ENCODE results near the gene KCNIP4. TPM values are rescaled to one million over a fixed set of nuclear protein-coding genes. Genes with fewer than 3 reads are reported as not detected.

KCNIP4 gene
- total and polyA plus RNA-seq, 2 donors (not counting 1 experiment from before 2014, with no cell fraction given), result not detected

GRCh38 chr4:20723463-20723862 lies 1225.1 kb downstream of the KCNIP4 start:
- TF ChIP-seq EZH2 (IDR thresholded peaks at IDR 0.05; ENCODE audit: borderline replicate concordance, insufficient read depth, low read depth, low read length, poor library complexity, severe bottlenecking) (no peak), CTCF (IDR thresholded peaks at IDR 0.05) (no peak)
- no peak overlapping the region for H2AFZ ChIP-seq (ENCODE audit: insufficient read depth, low read depth, low read length, poor library complexity, severe bottlenecking)
- Mint-ChIP-seq H3K9me3 (ENCODE audit: insufficient read depth) (no peaks in the 10 kb centered on the region), H3K27me3 (no peaks in the 10 kb centered on the region), H3K4me3 (no peak overlapping the region), H3K4me1 (no peaks in the 10 kb centered on the region), H3K27ac (no peak overlapping the region)
- CTCF ChIA-PET, result no interaction called here
- H3K79me2 ChIP-seq (ENCODE audit: control insufficient read depth, insufficient read depth, low read length), result no peaks in the 10 kb centered on the region
- no peaks in the 10 kb centered on the region for H3K27me3 ChIP-seq (replicated peaks in 1 of 4; ENCODE audit: control extremely low read depth in 1 of 4, control insufficient read depth in 3 of 4, insufficient read depth in 4 of 4, low read length in 3 of 4)
- H3K36me3 ChIP-seq (replicated peaks in 1 of 2; ENCODE audit: control extremely low read depth in 1 of 2, control insufficient read depth in 1 of 2, extremely low read depth in 1 of 2, insufficient read depth in 2 of 2, low read length in 1 of 2), result peaks cover 0 to 38% of the 10 kb centered on the region in 2 experiments
- intact Hi-C loops (cut with micrococcal nuclease), result no loop called here
- POLR2A ChIA-PET, result no interaction called here
- ATAC-seq (ENCODE audit: low read depth) (no peak), DNase-seq (no peak)
- H3K27ac ChIP-seq (ENCODE audit: low read length in 2 of 2), result no peak overlapping the region
- H3K9me3 ChIP-seq (ENCODE audit: control extremely low read depth in 1 of 3, control insufficient read depth in 2 of 3, insufficient read depth in 1 of 3, low read length in 2 of 3), result peaks cover 0 to 10% (median 5%) of the 10 kb centered on the region in 3 donors
- WGBS (ENCODE audit: insufficient coverage), result 100% methylated on average over 1 of the region's 3 CpGs
- H4K20me1 ChIP-seq (ENCODE audit: control insufficient read depth, insufficient read depth, low read length, poor library complexity, severe bottlenecking), result no peaks in the 10 kb centered on the region
- H3K4me3 ChIP-seq (ENCODE audit: control extremely low read depth in 1 of 5, extremely low read depth in 1 of 5, insufficient read depth in 1 of 5, low read depth in 2 of 5, low read length in 4 of 5), result no peak overlapping the region
- H3K4me2 ChIP-seq (replicated peaks; ENCODE audit: low read depth, low read length, poor library complexity, severe bottlenecking), result no peak overlapping the region
- H3K4me1 ChIP-seq (ENCODE audit: control insufficient read depth in 2 of 2, insufficient read depth in 2 of 2, low read length in 2 of 2), result no peaks in the 10 kb centered on the region
- no peak overlapping the region for H3K9ac ChIP-seq (ENCODE audit: low read length)

GRCh38 chr4:20723019-20723418 lies 1225.6 kb downstream of the KCNIP4 start:
- Mint-ChIP-seq H3K27me3 (no peaks in the 10 kb centered on the region), H3K4me3 (no peak overlapping the region), H3K27ac (no peak overlapping the region), H3K9me3 (ENCODE audit: insufficient read depth) (no peaks in the 10 kb centered on the region), H3K4me1 (no peaks in the 10 kb centered on the region)
- no peak overlapping the region for H3K27ac ChIP-seq (ENCODE audit: low read length in 2 of 2)
- H3K36me3 ChIP-seq (replicated peaks in 1 of 2; ENCODE audit: control extremely low read depth in 1 of 2, control insufficient read depth in 1 of 2, extremely low read depth in 1 of 2, insufficient read depth in 2 of 2, low read length in 1 of 2), result peaks cover 0 to 36% of the 10 kb centered on the region in 2 experiments
- H3K9me3 ChIP-seq (ENCODE audit: control extremely low read depth in 1 of 3, control insufficient read depth in 2 of 3, insufficient read depth in 1 of 3, low read length in 2 of 3), result peaks cover 0 to 10% (median 5%) of the 10 kb centered on the region in 3 donors
- no peak overlapping the region for H2AFZ ChIP-seq (ENCODE audit: insufficient read depth, low read depth, low read length, poor library complexity, severe bottlenecking)
- 50% methylated on average over 1 of the region's 3 CpGs for WGBS (ENCODE audit: insufficient coverage)
- H3K27me3 ChIP-seq (replicated peaks in 1 of 4; ENCODE audit: control extremely low read depth in 1 of 4, control insufficient read depth in 3 of 4, insufficient read depth in 4 of 4, low read length in 3 of 4), result no peaks in the 10 kb centered on the region
- no peaks in the 10 kb centered on the region for H3K79me2 ChIP-seq (ENCODE audit: control insufficient read depth, insufficient read depth, low read length)
- H3K4me2 ChIP-seq (replicated peaks; ENCODE audit: low read depth, low read length, poor library complexity, severe bottlenecking), result no peak overlapping the region
- no peak for ATAC-seq (ENCODE audit: low read depth)
- no peak overlapping the region for H3K4me3 ChIP-seq (ENCODE audit: control extremely low read depth in 1 of 5, extremely low read depth in 1 of 5, insufficient read depth in 1 of 5, low read depth in 2 of 5, low read length in 4 of 5)
- ChIA-PET CTCF (no interaction called here), POLR2A (no interaction called here)
- H4K20me1 ChIP-seq (ENCODE audit: control insufficient read depth, insufficient read depth, low read length, poor library complexity, severe bottlenecking), result no peaks in the 10 kb centered on the region
- no peaks in the 10 kb centered on the region for H3K4me1 ChIP-seq (ENCODE audit: control insufficient read depth in 2 of 2, insufficient read depth in 2 of 2, low read length in 2 of 2)
- intact Hi-C loops (cut with micrococcal nuclease), result no loop called here
- no peak for DNase-seq
- H3K9ac ChIP-seq (ENCODE audit: low read length), result no peak overlapping the region
- no peak for TF ChIP-seq CTCF (IDR thresholded peaks at IDR 0.05)
